Activated T-cell treated with anti-CD3 and anti-CD28 coated beads, Interleukin-2, amount 50 U/mL, for 1 hour (primary cell): ENCODE data around the gene MOB1A.
A peak's percentile ranks its signal among the peaks of the same experiment; 100 is the strongest.
"Not testable (repeated sequence)": the region's sequence is repeated elsewhere in the genome, so short reads cannot be mapped to it uniquely, and the experiment has no call there.

Experiments used
- DNase-seq: peaks from one replicate; pipeline ENCODE4 v3.0.0-alpha.2; 2020

Gene MOB1A

DNA sequence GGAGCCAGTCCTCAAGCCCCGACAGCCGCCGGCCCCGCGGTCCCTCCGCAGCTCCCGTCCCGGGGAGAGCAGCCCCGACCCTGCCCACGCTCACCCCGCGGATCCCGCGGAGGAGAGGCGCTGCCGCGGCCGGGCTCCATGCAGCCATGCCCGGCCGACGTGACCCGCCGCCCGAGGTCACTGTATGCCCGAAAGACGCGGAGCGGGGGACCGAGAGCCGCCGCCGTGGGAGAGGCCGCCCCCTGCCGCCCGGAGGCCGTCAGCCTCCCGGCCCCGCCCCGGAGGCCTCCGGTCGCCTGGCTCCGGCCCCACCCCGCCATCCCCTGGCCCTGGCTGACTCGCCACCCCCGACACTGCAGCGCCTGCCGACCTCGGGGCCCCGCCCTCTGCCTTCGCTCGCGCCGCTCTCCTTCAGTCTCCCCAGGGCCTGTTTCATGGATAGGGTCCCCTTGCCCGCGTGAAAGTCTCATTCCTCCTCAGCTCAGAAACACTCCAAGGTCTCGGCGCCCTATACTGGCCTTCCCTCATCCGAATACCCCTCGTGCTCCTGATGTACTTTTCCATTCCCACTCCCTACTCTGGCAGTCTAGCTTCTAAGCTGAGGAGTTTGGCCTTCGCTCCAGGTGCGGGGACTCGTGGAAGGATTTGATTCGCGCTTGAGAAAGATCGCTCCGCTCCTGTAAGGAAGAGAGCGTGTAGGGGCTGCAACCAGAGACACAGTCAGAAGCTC lies 30.8 kb downstream of the MOB1A start, which contains the start of gene BOLA3:
TSS of gene BOLA3 (minus strand) at position 186 of the 730 bp plus-strand sequence. CDS start at position 148, 38 bp downstream.
- DNase-seq, result peak; percentile 85

DNA sequence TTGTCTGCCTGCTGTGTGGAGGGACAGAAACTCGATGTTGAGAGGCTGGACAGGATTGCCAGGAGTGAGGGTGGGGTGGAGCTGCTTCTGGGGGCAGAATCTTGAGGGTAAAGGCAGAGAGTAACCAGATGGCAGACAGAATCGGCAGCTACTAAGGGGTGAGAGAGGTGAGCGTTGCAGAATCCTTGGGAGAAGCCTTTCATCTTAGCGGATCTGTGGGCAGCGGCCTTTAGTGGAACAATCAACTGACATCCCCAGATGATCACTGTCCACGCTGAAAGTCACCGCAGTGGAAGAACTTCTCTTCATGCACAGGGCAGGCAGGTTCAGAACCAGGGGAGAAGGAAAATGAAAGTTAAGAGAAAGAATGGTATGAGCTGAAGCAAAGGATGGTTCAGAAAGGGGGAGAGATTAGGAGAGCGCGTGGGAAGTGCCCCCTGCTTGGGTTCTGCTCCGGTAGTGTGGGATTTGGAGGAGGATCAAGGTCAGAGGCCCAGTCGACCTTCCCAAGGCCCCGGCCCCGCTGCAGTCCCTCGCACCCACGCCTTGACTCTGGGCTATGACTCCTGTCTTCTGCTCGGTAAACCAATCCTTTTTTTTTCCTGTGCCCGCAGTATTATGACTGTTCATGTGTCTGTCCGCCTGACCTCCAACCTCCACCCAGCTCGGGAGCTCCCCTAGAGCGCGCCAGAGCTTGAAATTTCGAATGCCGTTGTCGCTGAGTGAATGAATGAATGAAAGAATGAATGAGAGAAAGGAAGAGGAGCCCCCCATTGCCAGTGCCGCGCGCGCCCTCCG lies 31.6 kb downstream of the MOB1A start:
- DNase-seq, result no peak

DNA sequence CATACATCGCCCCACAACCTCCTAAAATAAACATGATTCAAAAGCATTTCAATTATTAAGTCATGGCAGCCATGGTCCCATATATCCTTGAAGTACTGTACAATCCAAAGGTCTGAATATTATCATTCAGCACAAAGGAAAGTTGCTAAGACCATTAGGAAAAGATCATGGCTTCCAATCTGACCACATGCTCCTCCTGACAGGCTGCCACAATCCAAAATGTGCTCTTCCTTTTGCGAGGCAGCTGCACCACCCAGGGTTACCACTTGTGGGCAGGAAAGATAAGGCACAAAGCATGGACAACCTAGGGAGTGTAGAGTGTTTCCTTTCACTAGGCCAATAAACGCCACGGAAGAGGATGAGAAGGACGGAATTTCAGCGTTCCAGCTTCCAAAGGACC lies 36.3 kb downstream of the MOB1A start:
- no peak for DNase-seq

DNA sequence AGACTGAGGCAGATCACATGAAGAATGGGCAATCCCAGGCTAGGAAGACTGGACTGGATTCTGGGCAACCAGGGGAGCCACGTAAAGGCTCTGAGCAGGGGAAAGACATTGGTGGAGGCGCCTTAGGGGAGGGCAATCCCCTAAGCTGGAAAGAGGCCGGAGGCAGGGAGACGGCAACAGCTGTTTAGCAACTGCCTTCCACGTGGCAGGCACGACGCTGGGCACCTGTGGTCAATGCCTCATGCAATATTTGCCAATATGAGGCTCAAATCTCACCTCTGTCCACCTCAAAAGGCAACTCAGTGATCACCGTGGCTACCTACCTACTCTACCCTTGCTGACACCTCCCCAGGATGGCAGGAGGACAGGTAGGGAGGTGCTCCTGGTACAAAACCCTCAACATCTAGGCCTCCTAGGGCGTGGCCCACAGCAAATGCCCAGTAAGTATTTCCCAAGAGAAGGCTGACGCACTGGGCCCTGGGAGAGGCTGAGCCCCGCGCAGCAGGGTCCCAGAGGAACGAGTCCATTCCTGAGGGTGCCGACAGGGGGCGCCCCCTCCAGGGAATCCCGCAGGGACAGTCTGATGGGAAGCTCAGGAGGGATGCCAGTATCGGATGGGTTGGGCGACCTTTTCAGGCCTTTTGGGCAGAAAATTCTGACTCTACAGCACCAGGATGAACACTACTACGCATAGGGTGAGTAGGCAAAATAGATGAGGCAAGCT lies 39.9 kb downstream of the MOB1A start:
- no peak for DNase-seq

DNA sequence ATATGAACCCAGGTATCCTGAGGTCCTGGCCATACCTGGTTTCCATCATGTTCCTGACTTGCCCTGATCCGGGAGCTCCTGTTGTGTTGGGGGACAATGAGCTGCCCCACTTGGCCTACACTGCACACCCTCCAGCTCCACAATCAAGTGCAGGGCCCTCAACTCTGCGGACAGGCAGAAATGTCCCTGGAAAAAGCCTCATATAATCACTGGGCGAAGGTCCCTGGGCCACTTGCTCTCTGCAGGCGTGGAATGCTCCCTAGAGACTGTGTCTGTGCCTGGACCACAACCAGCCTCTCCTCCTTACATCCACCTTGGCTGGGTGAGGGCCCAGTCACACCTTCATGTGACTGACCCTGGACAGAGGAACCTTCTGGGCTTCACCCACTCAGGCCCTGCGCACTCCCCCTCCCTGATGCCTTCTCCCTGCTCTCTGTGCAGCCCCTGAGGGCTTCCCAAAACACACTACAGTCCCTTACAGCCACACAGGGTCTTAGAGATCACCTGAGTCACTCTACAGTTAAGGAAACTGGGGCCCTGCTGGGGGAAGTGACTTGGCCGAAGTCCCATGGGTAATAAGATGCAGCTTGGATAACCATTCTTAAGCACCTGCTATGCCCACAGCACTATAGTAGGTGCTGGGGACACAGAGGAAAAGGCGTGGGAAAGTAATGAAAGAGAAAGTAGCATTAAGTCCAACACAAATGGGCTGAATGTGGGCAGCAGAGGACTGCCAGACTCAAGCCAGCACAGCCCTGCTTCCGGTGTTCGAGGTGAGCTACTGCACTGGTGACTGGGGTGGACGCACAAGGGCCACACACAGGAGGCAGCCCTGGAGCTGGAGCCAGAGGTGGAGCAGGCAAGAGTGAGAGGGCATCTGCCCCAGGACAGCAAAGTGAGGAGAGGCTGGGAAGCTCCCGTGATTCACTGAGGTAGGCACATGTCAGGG lies 40.8 kb downstream of the MOB1A start:
- no peak for DNase-seq

DNA sequence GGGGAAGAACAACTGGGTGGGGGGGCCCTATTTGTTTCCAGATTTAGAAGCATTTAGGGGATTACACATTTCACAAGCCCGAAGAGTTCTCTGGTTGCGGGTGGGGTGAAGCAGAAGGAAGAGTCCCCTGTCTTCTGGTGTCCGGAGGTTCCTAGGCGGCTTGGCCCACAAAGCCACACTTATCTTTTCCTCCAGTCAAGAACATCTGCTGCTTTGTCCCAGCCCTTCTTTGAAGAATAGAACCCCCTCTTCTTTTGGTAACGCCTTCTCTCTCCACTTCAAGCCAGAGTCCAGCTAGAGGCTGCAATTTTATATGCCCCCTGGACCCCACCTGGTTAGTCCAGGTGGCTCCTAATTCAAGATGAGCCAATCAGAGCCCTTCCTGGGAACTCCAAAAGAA lies 46.8 kb downstream of the MOB1A start:
- DNase-seq, result no peak

DNA sequence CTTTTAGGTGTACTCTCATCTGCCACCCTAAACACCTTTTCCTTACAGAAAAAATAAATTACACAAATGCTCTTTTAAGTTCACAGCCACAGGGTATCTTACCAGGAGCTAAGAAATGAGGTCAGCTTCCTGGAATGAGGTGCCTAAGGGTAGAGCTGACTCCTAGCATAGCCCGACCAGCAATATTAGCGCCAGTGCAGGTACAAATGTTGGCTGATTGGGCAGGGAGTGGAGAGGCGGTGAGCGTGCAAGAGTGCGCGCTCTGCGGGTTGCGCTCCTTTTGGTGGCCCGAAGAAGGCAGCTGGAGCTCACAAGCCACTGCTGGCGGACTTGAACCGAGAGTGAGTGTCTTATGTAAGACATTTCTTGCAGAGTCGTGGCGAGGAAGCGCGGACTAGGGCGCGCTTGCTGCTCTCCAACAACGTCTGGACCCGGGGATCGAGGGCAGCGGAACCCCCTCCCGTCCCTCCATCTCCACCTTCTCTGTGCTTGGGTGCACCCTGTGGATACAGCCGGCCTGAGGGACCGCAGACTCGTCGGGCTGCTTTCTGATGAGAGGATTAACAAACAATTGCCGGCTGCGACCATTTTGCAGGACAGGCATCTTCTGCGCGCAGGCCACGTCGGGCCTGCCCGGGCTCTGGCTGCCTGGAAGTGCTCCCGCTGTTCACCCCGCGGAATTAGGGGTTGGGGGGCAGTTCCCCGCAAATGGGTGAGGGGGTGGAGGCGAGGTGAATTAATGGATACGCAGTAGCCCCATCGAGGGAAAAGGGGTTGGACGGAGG lies 48.3 kb downstream of the MOB1A start:
- DNase-seq, result no peak

DNA sequence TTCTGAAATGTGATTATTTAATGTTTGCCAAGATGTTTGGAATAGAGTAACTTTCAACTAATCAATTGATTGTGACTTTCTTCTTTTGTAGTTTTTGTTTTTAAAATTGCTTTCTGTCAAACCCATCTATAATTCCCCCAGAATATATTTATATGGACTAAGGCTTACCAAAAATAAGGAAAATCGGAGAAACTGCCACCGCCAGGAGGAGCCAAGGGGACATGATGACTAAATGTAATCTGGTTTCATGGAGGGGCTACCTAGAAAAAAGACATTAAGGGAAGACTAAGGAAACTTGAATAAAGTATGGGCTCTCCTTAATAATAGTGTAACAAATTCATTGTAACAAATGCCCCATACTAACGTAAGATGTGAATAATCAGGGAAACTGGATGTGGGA lies 50.5 kb downstream of the MOB1A start:
- no peak for DNase-seq

DNA sequence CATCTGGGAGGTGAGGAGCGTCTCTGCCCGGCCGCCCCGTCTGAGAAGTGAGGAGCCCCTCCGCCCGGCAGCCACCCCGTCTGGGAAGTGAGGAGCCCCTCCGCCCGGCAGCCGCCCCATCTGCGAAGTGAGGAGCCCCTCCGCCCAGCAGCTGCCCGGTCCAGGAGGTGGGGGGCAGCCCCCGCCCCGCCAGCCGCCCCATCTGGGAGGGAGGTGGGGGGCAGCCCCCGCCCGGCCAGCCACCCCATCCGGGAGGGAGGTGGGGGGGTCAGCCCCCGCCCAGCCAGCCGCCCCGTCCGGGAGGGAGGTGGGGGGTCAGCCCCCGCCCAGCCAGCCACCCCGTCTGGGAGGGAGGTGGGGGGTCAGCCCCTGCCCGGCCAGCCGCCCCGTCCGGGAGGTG lies 54.7 kb downstream of the MOB1A start:
- not testable (repeated sequence) for DNase-seq

DNA sequence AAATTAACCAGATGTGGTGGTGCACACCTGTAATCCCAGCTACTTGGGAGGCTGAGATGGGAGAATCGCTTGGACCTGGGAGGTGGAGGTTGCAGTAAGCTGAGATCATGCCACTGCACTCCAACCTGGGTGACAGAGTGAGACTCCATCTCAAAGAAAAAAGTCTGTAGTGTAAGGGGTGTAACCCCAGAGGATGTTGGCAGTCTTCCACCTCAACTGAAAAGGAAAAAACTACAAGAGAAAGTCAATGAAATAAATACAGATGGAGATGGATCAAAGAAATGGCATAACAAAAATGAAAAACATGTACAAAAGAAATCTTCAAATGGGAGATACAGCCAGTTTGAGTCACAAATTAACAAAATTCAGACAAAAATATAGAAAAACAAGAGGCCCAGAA lies 56.8 kb downstream of the MOB1A start:
- DNase-seq, result not testable (repeated sequence)

DNA sequence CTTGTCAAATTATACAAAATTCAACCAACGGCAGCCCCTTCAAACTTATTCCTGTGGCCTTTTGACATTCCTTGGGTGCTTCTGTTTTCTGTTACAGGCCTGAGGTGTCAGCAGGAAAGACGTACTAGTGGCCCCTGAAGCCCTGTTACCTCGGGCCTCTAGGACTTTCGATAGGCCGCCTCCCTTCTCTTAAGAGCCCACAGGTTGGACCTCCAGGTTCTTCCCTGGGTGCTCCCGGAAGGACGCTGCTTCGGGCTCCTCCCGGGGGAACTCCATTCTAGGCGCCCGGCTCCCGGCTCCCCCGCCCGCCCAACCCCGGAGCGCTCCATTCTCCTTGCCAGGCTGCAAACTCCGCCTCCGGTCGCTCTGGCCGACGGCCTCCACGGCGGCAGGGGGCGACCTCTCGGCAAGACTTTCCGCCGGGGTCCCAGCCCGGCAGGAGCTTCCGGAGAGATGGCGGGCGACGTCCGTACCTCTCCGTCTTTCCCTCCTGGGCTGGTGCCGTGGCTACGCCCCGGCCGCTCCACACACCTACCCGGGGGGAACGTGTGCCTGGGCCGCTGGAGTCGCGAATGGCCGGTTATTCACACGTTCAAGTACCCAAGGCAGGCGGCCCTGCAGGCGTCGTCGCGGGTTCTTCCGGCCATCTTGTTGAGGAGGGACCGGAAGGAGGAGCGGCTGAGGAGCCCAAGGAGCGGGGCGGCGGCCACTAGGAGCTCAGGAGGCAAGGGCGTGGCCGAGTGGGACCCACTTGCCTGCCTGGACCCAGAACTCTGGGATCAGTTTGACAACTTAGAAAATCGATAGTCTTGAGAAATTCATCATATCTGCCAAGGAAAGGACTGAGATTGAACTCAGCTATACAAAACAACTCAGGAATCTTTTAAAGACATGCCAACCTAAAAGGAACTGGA lies 58.5 kb downstream of the MOB1A start:
- peak; percentile 89 for DNase-seq

DNA sequence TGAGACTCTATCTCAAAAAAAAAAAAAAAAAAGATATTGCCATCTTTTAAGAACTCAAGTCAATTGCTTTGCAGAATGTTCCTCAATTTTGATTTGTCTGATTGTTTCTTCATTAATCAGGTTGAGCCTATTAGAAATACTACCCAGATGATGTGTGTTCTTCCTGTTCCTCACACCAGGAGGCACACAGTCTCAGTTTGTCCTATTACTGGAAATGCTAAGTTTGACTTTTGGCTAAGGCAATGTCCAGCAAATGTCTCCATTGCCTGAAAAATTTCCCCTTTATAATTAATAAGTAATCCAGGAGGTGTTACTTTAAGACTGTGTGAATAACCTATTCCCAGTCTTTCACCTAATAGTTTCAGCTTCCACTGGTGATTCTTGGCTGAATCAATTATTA lies 59.3 kb downstream of the MOB1A start:
- no peak for DNase-seq

DNA sequence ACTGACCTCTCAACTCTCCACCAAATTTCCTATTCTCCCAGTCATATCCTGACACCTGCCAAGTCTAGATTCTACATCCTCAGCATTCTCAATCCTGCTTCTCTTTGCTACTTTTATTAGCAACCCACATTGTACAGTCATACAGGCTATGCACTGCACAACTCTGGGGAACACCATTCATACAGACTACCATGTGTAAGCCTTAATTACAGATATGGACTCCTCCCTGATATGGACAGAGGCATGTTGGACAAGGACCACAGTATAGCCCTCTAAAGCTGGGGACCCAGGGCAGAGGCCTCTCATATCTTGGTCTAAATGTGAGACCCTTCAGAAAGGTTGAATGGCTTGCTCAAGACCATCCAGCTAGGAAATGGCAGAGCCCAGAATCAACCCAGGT lies 67.3 kb downstream of the MOB1A start:
- no peak for DNase-seq

DNA sequence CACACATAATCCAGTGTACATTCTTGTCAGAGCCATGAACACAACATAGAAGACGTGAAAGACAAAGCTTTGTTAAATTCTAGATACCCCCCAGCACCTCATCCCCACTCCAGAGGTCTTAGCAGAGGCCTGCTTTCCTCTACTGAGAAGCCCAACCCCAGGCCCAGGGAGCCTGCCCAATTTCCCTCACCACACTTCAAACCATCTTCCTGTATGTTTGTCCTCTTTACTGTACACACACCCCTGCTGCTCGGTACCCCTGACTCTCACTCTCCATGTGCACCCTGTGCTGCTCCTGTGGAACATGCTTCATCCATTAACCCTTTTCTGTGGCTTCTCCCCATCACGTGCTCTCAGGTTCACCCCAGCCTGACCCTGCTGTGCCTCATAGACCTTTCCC lies 68.1 kb downstream of the MOB1A start:
- no peak for DNase-seq

DNA sequence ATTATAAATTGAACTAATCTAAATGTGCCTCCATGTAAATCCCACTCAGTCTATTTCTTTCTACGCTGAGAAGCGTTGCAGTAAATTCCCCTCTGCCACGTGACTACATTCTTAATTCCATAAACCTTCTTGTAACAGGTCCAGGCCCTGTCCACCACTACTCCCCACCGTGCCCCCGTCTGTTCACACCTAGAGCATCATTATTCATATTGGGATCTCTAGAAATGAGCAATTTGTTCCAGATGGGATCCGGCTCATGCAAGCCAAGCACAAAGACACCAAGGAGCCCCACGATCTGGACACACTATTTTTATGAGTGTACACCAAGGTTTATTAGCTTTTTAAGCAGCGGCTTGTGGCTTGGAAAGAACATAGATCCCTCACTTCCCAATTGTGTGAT lies 69.1 kb downstream of the MOB1A start:
- no peak for DNase-seq

DNA sequence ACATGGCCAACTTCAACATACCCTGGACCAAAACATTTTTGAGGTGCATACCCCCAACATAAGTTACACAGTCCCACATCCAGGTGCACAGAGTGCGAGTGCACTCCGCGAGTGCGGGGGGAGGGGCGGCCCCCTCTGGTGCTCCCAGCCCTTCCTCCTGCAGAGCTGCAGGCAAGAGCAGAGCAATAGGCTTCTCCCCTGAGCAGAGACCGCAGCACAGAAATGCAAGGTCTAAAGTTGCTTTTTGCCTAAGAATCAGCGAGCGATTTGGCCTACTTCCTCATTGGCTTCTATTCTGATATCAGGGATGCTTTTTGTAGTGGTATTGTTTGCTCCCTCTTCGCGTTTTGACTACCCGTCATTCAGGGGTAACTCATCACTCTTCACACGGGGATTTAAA lies 71.6 kb downstream of the MOB1A start:
- no peak for DNase-seq

DNA sequence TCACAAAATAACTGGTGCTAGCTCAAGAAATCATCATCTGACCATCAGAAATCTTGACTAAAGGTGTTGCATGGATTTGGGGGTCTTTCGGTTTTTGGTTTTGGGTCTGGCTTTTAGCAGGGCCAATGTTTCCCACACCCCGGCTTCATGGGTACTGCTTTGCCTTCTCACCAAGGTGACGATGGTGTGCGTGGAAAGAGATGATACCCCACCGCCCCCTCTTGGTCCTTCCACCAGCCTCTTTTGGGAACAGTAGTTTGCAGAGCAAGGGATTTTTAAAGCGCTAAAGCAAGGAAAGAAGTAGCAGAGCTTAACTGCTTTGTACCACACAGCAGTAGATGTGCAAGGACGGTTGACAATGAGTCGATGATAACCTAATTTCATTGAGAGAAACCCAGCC lies 73.3 kb downstream of the MOB1A start:
- no peak for DNase-seq

DNA sequence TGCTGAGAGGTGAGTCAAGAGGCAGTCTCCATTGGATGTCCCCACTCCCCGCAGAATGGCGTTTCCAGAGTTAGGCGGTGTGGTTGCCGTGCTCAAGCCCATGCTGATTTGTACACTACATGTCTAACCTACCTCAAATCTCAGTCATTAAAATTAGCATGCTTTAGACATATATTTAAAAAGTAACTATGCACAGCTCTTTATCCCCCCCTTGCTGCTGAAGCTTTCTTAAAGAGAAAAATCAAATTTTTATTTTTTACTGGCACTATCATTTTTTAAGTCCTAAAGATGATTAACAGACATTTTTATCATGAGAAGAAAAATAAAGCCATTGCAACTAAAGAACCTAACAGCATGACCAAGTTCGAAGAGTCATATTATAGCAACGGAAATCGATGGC lies 73.8 kb downstream of the MOB1A start:
- no peak for DNase-seq

DNA sequence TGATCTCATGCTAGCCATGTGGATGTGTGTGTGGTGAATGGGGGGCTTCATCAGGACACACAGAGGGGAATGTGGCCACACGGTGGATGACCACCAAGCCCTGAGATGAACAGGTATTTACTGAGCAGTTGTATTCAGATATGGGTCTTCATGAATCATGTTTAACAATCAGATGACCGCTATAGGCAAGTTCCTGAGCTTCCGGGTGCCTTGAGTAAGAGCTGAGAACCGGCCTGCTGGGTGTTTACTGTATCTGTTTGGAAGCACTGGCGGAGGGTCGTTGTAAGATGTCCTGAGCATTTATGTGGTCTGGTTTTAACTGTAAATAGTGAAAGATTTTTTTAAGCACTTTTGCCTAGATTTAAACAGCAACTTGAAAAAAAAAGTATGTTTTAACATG lies 74.9 kb downstream of the MOB1A start:
- no peak for DNase-seq
